WTC11 (cell line): ENCODE measurements around the gene TJP3. TPM values are rescaled to one million over a fixed set of nuclear protein-coding genes. Genes with fewer than 3 reads are reported as not detected.

Experiments used
- ATAC-seq: fragments of 200-7000 bp; cut with Tn5 transposase; 2 replicates; pipeline ENCODE4 v1.10.0; 2021; ENCODE audit warnings: mild to moderate bottlenecking, moderate library complexity
- CTCF ChIA-PET: fragments of 300-600 bp; sonication (Branson Sonifier 250); formaldehyde crosslinking; loops from one replicate; lab custom pipeline; 2021; ENCODE audit warnings: antibody characterized with exemption; lab: Charles Lee
- POLR2A ChIA-PET: fragments of 350-600 bp; sonication (Branson Sonifier 250); formaldehyde crosslinking; loops from one replicate; lab custom pipeline; 2021; ENCODE audit warnings: antibody characterized with exemption; lab: Charles Lee
- DNase-seq: peaks from one replicate; pipeline ENCODE4 v3.0.0; 2021; ENCODE audit warnings: low spot score
- H3K27ac Mint-ChIP-seq: 2 replicates; pipeline ENCODE4 v1.8.0; 2021; ENCODE audit warnings: mixed read lengths
- H3K27me3 Mint-ChIP-seq: 2 replicates; pipeline ENCODE4 v1.8.0; 2021; ENCODE audit warnings: low read depth, mild to moderate bottlenecking, moderate library complexity, mixed read lengths
- H3K36me3 Mint-ChIP-seq: 2 replicates; pipeline ENCODE4 v1.8.0; 2021; ENCODE audit warnings: mixed read lengths
- H3K4me1 Mint-ChIP-seq: 2 replicates; pipeline ENCODE4 v1.8.0; 2022; ENCODE audit warnings: mixed read lengths
- H3K4me3 Mint-ChIP-seq: 2 replicates; pipeline ENCODE4 v1.8.0; 2021; ENCODE audit warnings: mild to moderate bottlenecking, moderate library complexity, mixed read lengths
- H3K9me3 Mint-ChIP-seq: 2 replicates; pipeline ENCODE4 v1.8.0; 2021; ENCODE audit warnings: mixed read lengths
- FOXK1 ChIP-seq: sonication (generic); formaldehyde crosslinking; IDR thresholded peaks from 2 replicates; pipeline ENCODE4 v1.8.0; 2022; ENCODE audit warnings: mild to moderate bottlenecking, moderate library complexity, missing genetic modification reagents
- GABPB1 ChIP-seq: sonication (generic); formaldehyde crosslinking; IDR thresholded peaks from 2 replicates; pipeline ENCODE4 v1.8.1; 2023; ENCODE audit warnings: mild to moderate bottlenecking, missing genetic modification reagents
- GTF2I ChIP-seq: fragments of 250-450 bp; sonication (Bioruptor Pico); conservative IDR thresholded peaks from 2 replicates; pipeline ENCODE4 v1.4.0; 2021; ENCODE audit warnings: mild to moderate bottlenecking
- JAZF1 ChIP-seq: fragments of 250-450 bp; sonication (Bioruptor Pico); IDR thresholded peaks from 2 replicates; pipeline ENCODE4 v1.9.0; 2021; ENCODE audit warnings: moderate library complexity, mild to moderate bottlenecking, inconsistent platforms
- JUN ChIP-seq: sonication (generic); formaldehyde crosslinking; IDR thresholded peaks from 2 replicates; pipeline ENCODE4 v1.8.0; 2023; ENCODE audit warnings: mild to moderate bottlenecking, missing genetic modification reagents
- MXD4 ChIP-seq: fragments of 250-450 bp; sonication (Bioruptor Pico); IDR thresholded peaks from 2 replicates; pipeline ENCODE4 v1.8.0; 2021; ENCODE audit warnings: mild to moderate bottlenecking, moderate library complexity, borderline replicate concordance
- MYBL2 ChIP-seq: sonication (generic); formaldehyde crosslinking; IDR thresholded peaks from 2 replicates; pipeline ENCODE4 v1.8.1; 2023; ENCODE audit warnings: mild to moderate bottlenecking, moderate library complexity, missing genetic modification reagents
- OVOL2 ChIP-seq: fragments of 250-450 bp; sonication (Bioruptor Pico); IDR thresholded peaks from 2 replicates; pipeline ENCODE4 v1.9.0; 2021; ENCODE audit warnings: mild to moderate bottlenecking, borderline replicate concordance
- RELA ChIP-seq: sonication (generic); formaldehyde crosslinking; IDR thresholded peaks from 2 replicates; pipeline ENCODE4 v1.8.1; 2022; ENCODE audit warnings: missing genetic modification reagents, mild to moderate bottlenecking, borderline replicate concordance
- TP53 ChIP-seq: sonication (generic); formaldehyde crosslinking; IDR thresholded peaks from 2 replicates; pipeline ENCODE4 v1.8.1; 2023; ENCODE audit warnings: mild to moderate bottlenecking, missing genetic modification reagents
- ZBTB21 ChIP-seq: sonication (generic); formaldehyde crosslinking; IDR thresholded peaks from 2 replicates; pipeline ENCODE4 v1.8.1; 2023; ENCODE audit warnings: mild to moderate bottlenecking, missing genetic modification reagents, borderline replicate concordance
- ZNF138 ChIP-seq: sonication (generic); formaldehyde crosslinking; conservative IDR thresholded peaks from 2 replicates; pipeline ENCODE4 v1.8.1; 2022; ENCODE audit warnings: mild to moderate bottlenecking, moderate library complexity, missing genetic modification reagents
- ZNF263 ChIP-seq: sonication (generic); formaldehyde crosslinking; IDR thresholded peaks from 2 replicates; pipeline ENCODE4 v1.8.1; 2022; ENCODE audit warnings: low read depth, mild to moderate bottlenecking, moderate library complexity, missing genetic modification reagents
- ZNF671 ChIP-seq: fragments of 250-450 bp; sonication (Bioruptor Pico); IDR thresholded peaks from 2 replicates; pipeline ENCODE4 v1.8.0; 2021; ENCODE audit warnings: mild to moderate bottlenecking
- total RNA-seq: library from RNA; stranded (reverse); gene quantifications from 3 replicates; pipeline ENCODE4 v1.2.3, GENCODE V29; 2021
- TF ChIP-seq, protein P1 (sequence below): sonication (generic); formaldehyde crosslinking; IDR thresholded peaks from 2 replicates; pipeline ENCODE4 v1.8.1; 2023; ENCODE audit warnings: mild to moderate bottlenecking, missing genetic modification reagents, moderate library complexity
- TF ChIP-seq, protein P2 (sequence below): sonication (generic); formaldehyde crosslinking; IDR thresholded peaks from 2 replicates; pipeline ENCODE4 v1.8.1; 2022; ENCODE audit warnings: low read depth, mild to moderate bottlenecking, moderate library complexity, missing genetic modification reagents, borderline replicate concordance
- TF ChIP-seq, protein P3 (sequence below): sonication (generic); formaldehyde crosslinking; IDR thresholded peaks from 2 replicates; pipeline ENCODE4 v1.8.0; 2022; ENCODE audit warnings: mild to moderate bottlenecking, missing genetic modification reagents
- TF ChIP-seq, protein P4 (sequence below): sonication (generic); formaldehyde crosslinking; IDR thresholded peaks from 2 replicates; pipeline ENCODE4 v1.8.1; 2022; ENCODE audit warnings: missing genetic modification reagents, borderline replicate concordance
- TF ChIP-seq, protein P5 (sequence below): fragments of 250-450 bp; sonication (Bioruptor Pico); IDR thresholded peaks from 2 replicates; pipeline ENCODE4 v1.9.0; 2021; ENCODE audit warnings: mild to moderate bottlenecking, borderline replicate concordance

Gene TJP3
- total RNA-seq, 1 experiment from 2014 or later, result 36.2 TPM

DNA sequence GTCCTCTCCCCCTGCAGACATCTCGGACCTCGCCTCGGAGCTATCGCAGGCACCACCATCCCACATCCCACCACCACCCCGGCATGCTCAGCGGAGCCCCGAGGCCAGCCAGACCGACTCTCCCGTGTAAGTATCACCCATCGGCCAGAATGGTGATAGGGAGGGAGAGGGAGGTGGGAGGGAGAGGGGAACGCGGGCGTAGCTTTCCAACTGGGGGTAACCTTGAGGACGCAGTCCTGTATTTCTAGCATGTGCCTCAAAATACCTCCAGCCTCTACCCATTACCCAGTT is 26.1 kb downstream of the TJP3 start:
- no peak for ATAC-seq
- Mint-ChIP-seq H3K27me3 (no peaks in the 10 kb centered on the region), H3K4me1 (no peaks in the 10 kb centered on the region), H3K4me3 (no peak overlapping the region), H3K9me3 (peaks cover 5% of the 10 kb centered on the region), H3K27ac (no peak overlapping the region), H3K36me3 (peaks cover 15% of the 10 kb centered on the region)
- ChIA-PET POLR2A (no interaction called here), CTCF (interaction anchor here (1.4 kb wide), 1 partner anchor 78 kb away, joined by 4 read pairs; no protein-coding TSS in a partner anchor)
- TF ChIP-seq FOXK1 (CRISPR knock-in tag), result no peak
- TF ChIP-seq GABPB1 (CRISPR knock-in tag), result no peak
- TF ChIP-seq MYBL2, result no peak
- TF ChIP-seq ZNF671, result no peak
- no peak for TF ChIP-seq ZNF263
- TF ChIP-seq, protein P1, sequence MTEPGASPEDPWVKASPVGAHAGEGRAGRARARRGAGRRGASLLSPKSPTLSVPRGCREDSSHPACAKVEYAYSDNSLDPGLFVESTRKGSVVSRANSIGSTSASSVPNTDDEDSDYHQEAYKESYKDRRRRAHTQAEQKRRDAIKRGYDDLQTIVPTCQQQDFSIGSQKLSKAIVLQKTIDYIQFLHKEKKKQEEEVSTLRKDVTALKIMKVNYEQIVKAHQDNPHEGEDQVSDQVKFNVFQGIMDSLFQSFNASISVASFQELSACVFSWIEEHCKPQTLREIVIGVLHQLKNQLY (CRISPR knock-in tag), result no peak
- TF ChIP-seq ZBTB21, result no peak
- TF ChIP-seq ZNF138 (CRISPR knock-in tag), result no peak
- TF ChIP-seq, protein P2, sequence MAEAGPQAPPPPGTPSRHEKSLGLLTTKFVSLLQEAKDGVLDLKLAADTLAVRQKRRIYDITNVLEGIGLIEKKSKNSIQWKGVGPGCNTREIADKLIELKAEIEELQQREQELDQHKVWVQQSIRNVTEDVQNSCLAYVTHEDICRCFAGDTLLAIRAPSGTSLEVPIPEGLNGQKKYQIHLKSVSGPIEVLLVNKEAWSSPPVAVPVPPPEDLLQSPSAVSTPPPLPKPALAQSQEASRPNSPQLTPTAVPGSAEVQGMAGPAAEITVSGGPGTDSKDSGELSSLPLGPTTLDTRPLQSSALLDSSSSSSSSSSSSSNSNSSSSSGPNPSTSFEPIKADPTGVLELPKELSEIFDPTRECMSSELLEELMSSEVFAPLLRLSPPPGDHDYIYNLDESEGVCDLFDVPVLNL (CRISPR knock-in tag), result no peak
- TF ChIP-seq RELA (CRISPR knock-in tag), result no peak
- DNase-seq, result no peak

DNA sequence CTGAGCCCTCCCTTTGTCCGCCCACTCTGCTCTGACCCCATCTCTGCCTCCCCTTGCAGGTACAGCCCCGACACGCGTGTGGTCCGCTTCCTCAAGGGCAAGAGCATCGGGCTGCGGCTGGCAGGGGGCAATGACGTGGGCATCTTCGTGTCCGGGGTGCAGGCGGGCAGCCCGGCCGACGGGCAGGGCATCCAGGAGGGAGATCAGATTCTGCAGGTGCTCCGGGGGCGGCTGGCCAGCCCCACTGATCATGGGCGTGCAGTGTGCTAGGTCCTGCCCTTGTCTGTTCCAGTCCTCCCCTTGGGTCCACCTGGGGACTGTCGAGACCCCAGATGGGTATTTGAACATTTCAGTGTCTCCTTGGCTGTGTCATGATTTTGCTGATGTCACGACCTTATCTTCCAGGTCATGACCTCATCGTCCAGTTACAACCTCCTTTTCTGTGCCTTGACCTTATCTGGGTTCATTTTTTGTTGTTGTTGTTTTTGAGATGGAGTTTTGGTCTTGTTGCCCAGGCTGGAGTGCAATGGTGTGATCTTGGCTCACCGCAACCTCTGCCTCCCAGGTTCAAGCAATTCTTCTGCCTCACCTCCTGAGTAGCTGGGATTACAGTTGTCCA is 28.0 kb downstream of the TJP3 start:
- CTCF ChIA-PET, result no interaction called here
- POLR2A ChIA-PET, result interaction anchor here (0.7 kb wide), 1 partner anchor 26 kb away, joined by 6 read pairs; no protein-coding TSS in a partner anchor
- H3K27me3 Mint-ChIP-seq, result no peaks in the 10 kb centered on the region
- H3K36me3 Mint-ChIP-seq, result peaks cover 11% of the 10 kb centered on the region; the same call in 1 of the 2 replicates
- DNase-seq (no peak), ATAC-seq (no peak)
- H3K9me3 Mint-ChIP-seq, result no peaks in the 10 kb centered on the region
- TF ChIP-seq OVOL2 (CRISPR knock-in tag), result no peak
- TF ChIP-seq, protein P3, sequence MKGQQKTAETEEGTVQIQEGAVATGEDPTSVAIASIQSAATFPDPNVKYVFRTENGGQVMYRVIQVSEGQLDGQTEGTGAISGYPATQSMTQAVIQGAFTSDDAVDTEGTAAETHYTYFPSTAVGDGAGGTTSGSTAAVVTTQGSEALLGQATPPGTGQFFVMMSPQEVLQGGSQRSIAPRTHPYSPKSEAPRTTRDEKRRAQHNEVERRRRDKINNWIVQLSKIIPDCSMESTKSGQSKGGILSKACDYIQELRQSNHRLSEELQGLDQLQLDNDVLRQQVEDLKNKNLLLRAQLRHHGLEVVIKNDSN, result no peak
- no peak for TF ChIP-seq GTF2I
- no peak overlapping the region for H3K27ac Mint-ChIP-seq
- no peaks in the 10 kb centered on the region for H3K4me1 Mint-ChIP-seq
- H3K4me3 Mint-ChIP-seq, result no peak overlapping the region

DNA sequence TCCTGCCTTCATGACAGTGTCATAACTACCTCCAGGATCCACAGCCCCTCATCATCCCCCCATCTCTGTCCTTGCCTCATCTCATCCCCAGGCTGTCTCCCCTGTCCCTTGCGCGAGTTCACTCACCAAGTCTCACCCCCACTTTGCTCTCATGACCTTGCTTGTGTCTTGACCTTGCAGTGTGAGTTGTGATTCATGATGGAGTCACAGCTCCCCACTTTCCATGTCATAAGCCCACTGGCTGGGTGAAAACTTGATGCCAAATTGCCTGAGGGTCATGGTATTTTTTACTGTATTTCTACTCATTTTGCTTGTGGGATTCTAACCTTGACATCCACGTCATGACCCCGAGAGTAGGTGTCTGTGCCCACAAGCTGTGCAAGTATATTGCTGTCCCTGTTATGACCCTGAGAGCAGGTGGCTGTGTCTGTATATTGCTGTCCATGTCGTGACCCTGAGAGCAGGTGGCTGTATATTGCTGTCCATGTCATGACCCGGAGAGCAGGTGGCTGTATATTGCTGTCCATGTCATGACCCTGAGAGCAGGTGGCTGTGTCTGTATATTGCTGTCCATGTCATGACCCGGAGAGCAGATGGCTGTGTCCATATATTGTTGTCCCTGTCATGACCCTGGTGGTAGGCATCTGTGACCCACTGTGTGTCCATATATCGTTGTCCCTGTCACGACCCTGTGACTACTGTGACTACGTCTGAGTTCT is 29.5 kb downstream of the TJP3 start:
- Mint-ChIP-seq H3K4me3 (no peak overlapping the region), H3K4me1 (no peaks in the 10 kb centered on the region), H3K27ac (no peak overlapping the region), H3K36me3 (peaks cover 8% of the 10 kb centered on the region; the same call in 1 of the 2 replicates), H3K27me3 (no peaks in the 10 kb centered on the region), H3K9me3 (no peaks in the 10 kb centered on the region)
- POLR2A ChIA-PET, result no interaction called here
- CTCF ChIA-PET, result no interaction called here
- ATAC-seq, result no peak
- no peak for DNase-seq
- TF ChIP-seq, protein P3, result no peak
- TF ChIP-seq MXD4, result no peak
- TF ChIP-seq, protein P4, sequence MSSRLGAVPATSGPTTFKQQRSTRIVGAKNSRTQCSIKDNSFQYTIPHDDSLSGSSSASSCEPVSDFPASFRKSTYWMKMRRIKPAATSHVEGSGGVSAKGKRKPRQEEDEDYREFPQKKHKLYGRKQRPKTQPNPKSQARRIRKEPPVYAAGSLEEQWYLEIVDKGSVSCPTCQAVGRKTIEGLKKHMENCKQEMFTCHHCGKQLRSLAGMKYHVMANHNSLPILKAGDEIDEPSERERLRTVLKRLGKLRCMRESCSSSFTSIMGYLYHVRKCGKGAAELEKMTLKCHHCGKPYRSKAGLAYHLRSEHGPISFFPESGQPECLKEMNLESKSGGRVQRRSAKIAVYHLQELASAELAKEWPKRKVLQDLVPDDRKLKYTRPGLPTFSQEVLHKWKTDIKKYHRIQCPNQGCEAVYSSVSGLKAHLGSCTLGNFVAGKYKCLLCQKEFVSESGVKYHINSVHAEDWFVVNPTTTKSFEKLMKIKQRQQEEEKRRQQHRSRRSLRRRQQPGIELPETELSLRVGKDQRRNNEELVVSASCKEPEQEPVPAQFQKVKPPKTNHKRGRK (CRISPR knock-in tag), result no peak
- no peak for TF ChIP-seq TP53
- TF ChIP-seq JAZF1 (CRISPR knock-in tag), result no peak
- TF ChIP-seq, protein P5, sequence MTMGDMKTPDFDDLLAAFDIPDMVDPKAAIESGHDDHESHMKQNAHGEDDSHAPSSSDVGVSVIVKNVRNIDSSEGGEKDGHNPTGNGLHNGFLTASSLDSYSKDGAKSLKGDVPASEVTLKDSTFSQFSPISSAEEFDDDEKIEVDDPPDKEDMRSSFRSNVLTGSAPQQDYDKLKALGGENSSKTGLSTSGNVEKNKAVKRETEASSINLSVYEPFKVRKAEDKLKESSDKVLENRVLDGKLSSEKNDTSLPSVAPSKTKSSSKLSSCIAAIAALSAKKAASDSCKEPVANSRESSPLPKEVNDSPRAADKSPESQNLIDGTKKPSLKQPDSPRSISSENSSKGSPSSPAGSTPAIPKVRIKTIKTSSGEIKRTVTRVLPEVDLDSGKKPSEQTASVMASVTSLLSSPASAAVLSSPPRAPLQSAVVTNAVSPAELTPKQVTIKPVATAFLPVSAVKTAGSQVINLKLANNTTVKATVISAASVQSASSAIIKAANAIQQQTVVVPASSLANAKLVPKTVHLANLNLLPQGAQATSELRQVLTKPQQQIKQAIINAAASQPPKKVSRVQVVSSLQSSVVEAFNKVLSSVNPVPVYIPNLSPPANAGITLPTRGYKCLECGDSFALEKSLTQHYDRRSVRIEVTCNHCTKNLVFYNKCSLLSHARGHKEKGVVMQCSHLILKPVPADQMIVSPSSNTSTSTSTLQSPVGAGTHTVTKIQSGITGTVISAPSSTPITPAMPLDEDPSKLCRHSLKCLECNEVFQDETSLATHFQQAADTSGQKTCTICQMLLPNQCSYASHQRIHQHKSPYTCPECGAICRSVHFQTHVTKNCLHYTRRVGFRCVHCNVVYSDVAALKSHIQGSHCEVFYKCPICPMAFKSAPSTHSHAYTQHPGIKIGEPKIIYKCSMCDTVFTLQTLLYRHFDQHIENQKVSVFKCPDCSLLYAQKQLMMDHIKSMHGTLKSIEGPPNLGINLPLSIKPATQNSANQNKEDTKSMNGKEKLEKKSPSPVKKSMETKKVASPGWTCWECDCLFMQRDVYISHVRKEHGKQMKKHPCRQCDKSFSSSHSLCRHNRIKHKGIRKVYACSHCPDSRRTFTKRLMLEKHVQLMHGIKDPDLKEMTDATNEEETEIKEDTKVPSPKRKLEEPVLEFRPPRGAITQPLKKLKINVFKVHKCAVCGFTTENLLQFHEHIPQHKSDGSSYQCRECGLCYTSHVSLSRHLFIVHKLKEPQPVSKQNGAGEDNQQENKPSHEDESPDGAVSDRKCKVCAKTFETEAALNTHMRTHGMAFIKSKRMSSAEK (CRISPR knock-in tag), result no peak
- TF ChIP-seq FOXK1 (CRISPR knock-in tag), result no peak
- no peak for TF ChIP-seq JUN (CRISPR knock-in tag)
